SK-N-SH (cell line): ENCODE results near the gene FMR1. TPM values are rescaled to one million over a fixed set of nuclear protein-coding genes. Genes with fewer than 3 reads are reported as not detected.

ENCODE experiments used
- CTCF ChIA-PET: fragments of 300-600, 350-600 bp; formaldehyde crosslinking; extraction: SDS; loops from one replicate; lab custom pipeline; 2021; lab: Yijun Ruan, JAX
- POLR2A ChIA-PET: fragments of 350-600 bp; sonication (Branson Sonifier 250); formaldehyde crosslinking; extraction: SDS; loops from one replicate; lab custom pipeline; 2020; ENCODE audit warnings: antibody characterized with exemption, inconsistent platforms; lab: Yijun Ruan, JAX
- DNase-seq: peaks from one replicate; pipeline ENCODE4 v3.0.0; 2012
- H2AFZ ChIP-seq: fragments of 200-600 bp; sonication (generic); 2 replicates; pipeline ENCODE4 v1.8.1; 2016; ENCODE audit warnings: antibody characterized with exemption, mild to moderate bottlenecking, low read depth
- H3F3A ChIP-seq: fragments of 200-600 bp; sonication (generic); replicated peaks from 2 replicates; pipeline ENCODE3; 2016; ENCODE audit warnings: antibody characterized with exemption, mild to moderate bottlenecking; ENCODE audit not compliant: insufficient read depth
- H3K27ac ChIP-seq, 2 experiments: fragments of 200-500 bp in 1 of 2; fragments of 200-600 bp in 1 of 2; sonication (Bioruptor generic) in 1 of 2; sonication (generic), shearing (Covaris generic) in 1 of 2; 2 replicates each; pipeline versions ENCODE4 v1.5.1 to v1.6.1; 2014 to 2016; ENCODE audit warnings: low read depth in 2 of 2, inconsistent platforms in 1 of 2, low read length in 1 of 2, mild to moderate bottlenecking in 1 of 2, mixed read lengths in 1 of 2
- H3K27me3 ChIP-seq: fragments of 200-600 bp; sonication (generic), shearing (Covaris generic); 2 replicates; pipeline ENCODE4 v1.6.1; 2016; ENCODE audit warnings: mixed run types; ENCODE audit not compliant: insufficient read depth
- H3K36me3 ChIP-seq, 2 experiments: fragments of 200-500 bp in 1 of 2; fragments of 200-600 bp in 1 of 2; sonication (Bioruptor generic) in 1 of 2; sonication (generic) in 1 of 2; replicated peaks in 1 of 2; 2 replicates each; pipeline versions ENCODE3 to v1.5.1; 2014 to 2016; ENCODE audit warnings: low read length in 1 of 2, mild to moderate bottlenecking in 1 of 2; ENCODE audit not compliant: insufficient read depth in 2 of 2, control insufficient read depth in 1 of 2
- H3K4me1 ChIP-seq, 2 experiments: fragments of 200-500 bp in 1 of 2; fragments of 200-600 bp in 1 of 2; sonication (Bioruptor generic) in 1 of 2; sonication (generic), shearing (Covaris generic) in 1 of 2; 2 replicates each; pipeline versions ENCODE4 v1.5.1 to v1.6.1; 2014 to 2016; ENCODE audit warnings: low read depth in 1 of 2, low read length in 1 of 2, mixed run types in 1 of 2; ENCODE audit not compliant: insufficient read depth in 2 of 2, control insufficient read depth in 1 of 2
- H3K4me2 ChIP-seq: fragments of 200-600 bp; sonication (generic), shearing (Covaris generic); 2 replicates; pipeline ENCODE4 v1.6.1; 2017; ENCODE audit warnings: mixed run types
- H3K4me3 ChIP-seq, 2 experiments: fragments of 200-500 bp in 1 of 2; fragments of 200-600 bp in 1 of 2; sonication (Bioruptor generic) in 1 of 2; sonication (generic), shearing (Covaris generic) in 1 of 2; 2 replicates each; pipeline versions ENCODE4 v1.5.1 to v1.8.1; 2014 to 2016; ENCODE audit warnings: low read depth in 2 of 2, inconsistent platforms in 1 of 2, low read length in 1 of 2, mild to moderate bottlenecking in 1 of 2, mixed read lengths in 1 of 2, moderate library complexity in 1 of 2
- H3K79me2 ChIP-seq: fragments of 200-600 bp; sonication (generic); 2 replicates; pipeline ENCODE4 v1.8.1; 2017; ENCODE audit warnings: mild to moderate bottlenecking; ENCODE audit not compliant: insufficient read depth
- H3K9ac ChIP-seq: fragments of 200-600 bp; sonication (generic); 2 replicates; pipeline ENCODE4 v1.6.1; 2017; ENCODE audit warnings: mixed run types
- H3K9me2 ChIP-seq: fragments of 200-600 bp; sonication (generic); 2 replicates; pipeline ENCODE4 v1.6.1; 2017; ENCODE audit warnings: mixed run types
- H3K9me3 ChIP-seq: fragments of 200-600 bp; sonication (generic); 2 replicates; pipeline ENCODE4 v1.6.1; 2017; ENCODE audit warnings: mixed run types, mild to moderate bottlenecking, moderate library complexity
- H4K20me1 ChIP-seq: fragments of 200-600 bp; sonication (generic); 2 replicates; pipeline ENCODE4 v1.6.1; 2017; ENCODE audit warnings: mild to moderate bottlenecking, mixed run types; ENCODE audit not compliant: insufficient read depth
- CTCF ChIP-seq: fragments of 200-600 bp; sonication (generic); IDR thresholded peaks from 2 replicates; pipeline ENCODE4 v1.6.1; 2017; ENCODE audit warnings: antibody characterized with exemption, mild to moderate bottlenecking, moderate library complexity
- ELF1 ChIP-seq: IDR thresholded peaks from 2 replicates; pipeline ENCODE4 v1.4.0; 2012
- FOXJ3 ChIP-seq: sonication (generic); formaldehyde crosslinking; IDR thresholded peaks from 2 replicates; pipeline ENCODE4 v1.5.1; 2020; ENCODE audit warnings: mild to moderate bottlenecking, missing genetic modification reagents
- FOXM1 ChIP-seq: IDR thresholded peaks from 2 replicates; pipeline ENCODE4 v1.4.0; 2012; ENCODE audit warnings: low read depth, mild to moderate bottlenecking
- MAX ChIP-seq: IDR thresholded peaks from 2 replicates; pipeline ENCODE4 v1.4.0; 2012; ENCODE audit warnings: low read depth
- MEF2A ChIP-seq: IDR thresholded peaks from 2 replicates; pipeline ENCODE4 v1.4.0; 2012; ENCODE audit warnings: low read depth, borderline replicate concordance
- NFIC ChIP-seq: IDR thresholded peaks from 2 replicates; pipeline ENCODE4 v1.4.0; 2012; ENCODE audit warnings: borderline replicate concordance
- RCOR1 ChIP-seq: fragments of 150-350 bp; IDR thresholded peaks from 2 replicates; pipeline ENCODE4 v1.6.1; 2017; ENCODE audit warnings: antibody characterized with exemption, low read length
- RFX5 ChIP-seq: IDR thresholded peaks from 2 replicates; pipeline ENCODE4 v1.6.1; 2012; ENCODE audit warnings: mild to moderate bottlenecking, improper control_type of control experiment, low read length
- TCF12 ChIP-seq: IDR thresholded peaks from 2 replicates; pipeline ENCODE4 v1.4.0; 2012
- USF1 ChIP-seq: IDR thresholded peaks from 2 replicates; pipeline ENCODE4 v1.4.0; 2012; ENCODE audit warnings: low read depth, borderline replicate concordance
- USF2 ChIP-seq: fragments of 150-350 bp; IDR thresholded peaks from 2 replicates; pipeline ENCODE4 v1.6.1; 2017; ENCODE audit warnings: antibody characterized with exemption, low read length, low read depth, borderline replicate concordance
- ZBTB33 ChIP-seq: IDR thresholded peaks from 2 replicates; pipeline ENCODE4 v1.4.0; 2012; ENCODE audit warnings: low read depth, borderline replicate concordance
- WGBS: methylation state at CpG from one replicate; pipeline ENCODE4 v1.1.6; 2017; ENCODE audit warnings: low lambda C conversion rate; 5-methylcytosine and 5-hydroxymethylcytosine counted together
- polyA plus RNA-seq, 3 experiments: library from polyadenylated mRNA; depleted of rRNA; stranded (reverse); fragments of >200 nt; gene quantifications; 2 replicates each; pipeline ENCODE4 v1.2.3, GENCODE V29; 2012

Gene FMR1
- polyA plus RNA-seq, 1 of the 3 experiments (the other 2 are of a cell fraction) = 7.8 TPM

- POLR2A ChIA-PET = no interaction called here
- Histone ChIP-seq H3K9ac (no peak overlapping the region), H3F3A (no peaks in the 10 kb centered on the region), H3K79me2 (no peaks in the 10 kb centered on the region), H3K27ac (no peak overlapping the region), H3K4me1 (no peaks in the 10 kb centered on the region), H3K4me3 (no peak overlapping the region), H3K9me2 (no peaks in the 10 kb centered on the region), H3K27me3 (no peaks in the 10 kb centered on the region), H3K4me2 (no peak overlapping the region), H2AFZ (no peak overlapping the region), H3K36me3 (no peaks in the 10 kb centered on the region), H4K20me1 (no peaks in the 10 kb centered on the region)
- 5% methylated on average over 2 of the region's 2 CpGs for WGBS
- CTCF ChIA-PET = no interaction called here
- TF ChIP-seq CTCF (no peak), USF1 (no peak), ELF1 (no peak), USF2 (no peak), FOXJ3 (CRISPR knock-in tag) (no peak), RFX5 (no peak), RCOR1 (no peak), MAX (no peak), FOXM1 (no peak), ZBTB33 (no peak), TCF12 (no peak), NFIC (no peak), MEF2A (no peak)
- TF ChIP-seq, all 33 proteins: peak for 0
- DNase-seq = no peak
- H3K9me3 ChIP-seq = no peaks in the 10 kb centered on the region
Observed at GRCh38 chrX:147899379-147900114, 12.2 kb upstream of the FMR1 start.
